ENCODE data around the gene TRABD.

The TRABD gene

DNA sequence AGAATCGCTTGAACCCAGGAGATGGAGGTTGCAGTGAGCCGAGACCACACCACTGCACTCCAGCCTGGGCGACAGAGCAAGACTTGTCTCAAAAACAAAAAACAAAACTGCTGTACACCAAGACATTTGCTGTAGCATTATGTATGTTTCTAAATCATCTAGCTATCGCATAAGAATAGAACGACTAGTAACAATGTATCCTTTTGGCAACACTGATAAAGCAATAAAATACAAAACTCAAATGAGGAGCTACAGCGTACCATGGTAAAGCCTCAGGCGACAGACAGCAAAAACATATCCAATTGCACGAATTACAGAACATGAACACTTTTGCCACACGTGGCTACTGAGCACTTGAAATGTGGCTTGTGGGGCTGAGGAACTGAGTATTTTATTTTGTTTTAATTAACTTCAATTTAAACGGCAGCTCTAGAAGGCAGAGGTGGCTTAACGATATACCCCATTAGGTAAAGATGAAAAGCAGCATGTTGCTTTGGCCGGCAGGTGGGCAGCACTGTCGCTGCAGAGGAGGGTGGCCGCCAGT lies 56.8 kb downstream of the TRABD start:
- DNase-seq (ENCODE audit: low spot score), result no peak

DNA sequence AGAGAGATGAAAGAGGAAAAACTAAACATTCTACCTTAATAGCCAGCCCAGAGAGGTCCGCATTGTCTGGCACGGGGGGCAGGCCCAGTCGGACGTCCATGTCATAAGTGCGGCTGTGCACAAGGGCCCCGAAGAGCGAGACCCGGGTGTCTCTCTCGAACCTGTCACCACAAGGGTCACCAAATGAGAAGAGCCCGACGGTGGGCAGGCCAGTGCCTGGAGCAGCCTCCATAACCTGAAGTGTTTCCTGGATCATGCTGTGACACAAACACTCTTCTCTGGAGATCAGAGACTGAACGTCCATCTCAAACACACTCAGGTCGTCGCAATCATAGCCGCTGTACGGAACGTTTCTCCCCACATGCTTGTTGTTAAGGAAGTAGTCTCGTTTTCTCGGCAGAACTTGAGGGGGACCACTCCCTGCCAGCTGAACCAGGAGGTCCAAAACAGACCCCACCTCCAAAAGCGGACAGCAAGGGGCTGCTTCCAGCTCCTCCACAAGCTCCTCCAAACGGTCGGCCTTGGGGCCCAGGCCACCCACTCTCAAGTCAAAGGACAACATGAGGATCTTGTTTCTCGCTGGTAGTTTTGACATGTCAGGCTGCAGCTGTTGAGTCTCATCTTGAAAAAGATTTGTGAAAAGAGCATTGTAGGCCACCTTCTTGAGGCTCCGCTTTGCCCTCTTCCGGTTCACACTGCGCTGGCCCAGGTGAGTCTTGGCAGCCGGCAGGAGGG lies 58.1 kb downstream of the TRABD start:
- DNase-seq (ENCODE audit: low spot score), result no peak

DNA sequence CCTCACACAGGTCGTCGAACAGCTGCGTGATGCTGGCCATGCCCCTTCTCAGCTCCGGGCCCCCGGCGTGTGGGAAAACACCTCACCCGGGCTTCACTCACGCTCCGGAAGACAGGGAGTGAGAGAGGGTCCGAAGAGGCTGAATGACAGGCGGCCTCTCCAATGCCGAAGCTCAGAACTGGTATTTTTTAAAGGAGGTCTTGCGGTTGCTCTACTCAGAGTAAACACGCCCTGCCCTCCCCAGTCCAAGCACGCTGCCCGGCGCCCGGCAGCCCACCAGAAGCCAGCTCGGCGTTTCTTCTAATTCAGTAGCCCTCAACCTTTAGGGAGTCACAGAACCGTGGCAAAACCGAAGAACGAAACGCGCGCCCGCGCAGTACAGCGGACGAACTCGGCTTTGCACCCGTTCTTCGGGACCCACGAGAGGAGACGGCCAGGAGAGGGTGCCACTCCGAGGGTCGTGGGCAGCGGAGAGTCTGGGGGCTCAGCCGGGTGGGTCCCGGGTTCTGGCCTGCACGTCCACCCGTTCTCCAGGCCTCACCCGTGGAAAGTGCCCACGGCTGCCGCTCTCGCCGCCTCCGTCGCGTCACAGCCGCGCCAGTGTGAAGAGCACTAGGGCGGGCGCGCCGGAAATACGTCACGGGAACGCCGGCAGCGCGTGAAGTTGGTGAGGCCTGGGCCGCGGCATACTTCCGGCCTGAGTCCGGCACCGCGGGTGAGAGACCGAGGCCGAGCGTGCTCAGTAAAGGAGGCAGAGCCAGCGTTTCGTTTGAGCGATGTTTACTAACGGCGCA lies 58.9 kb downstream of the TRABD start, which contains the start of gene TUBGCP6:
TUBGCP6 (minus strand) TSS at position 604 of the 794 bp plus-strand sequence; CDS start at position 40, 564 bp downstream.
- peak; percentile 95 for DNase-seq (ENCODE audit: low spot score)

DNA sequence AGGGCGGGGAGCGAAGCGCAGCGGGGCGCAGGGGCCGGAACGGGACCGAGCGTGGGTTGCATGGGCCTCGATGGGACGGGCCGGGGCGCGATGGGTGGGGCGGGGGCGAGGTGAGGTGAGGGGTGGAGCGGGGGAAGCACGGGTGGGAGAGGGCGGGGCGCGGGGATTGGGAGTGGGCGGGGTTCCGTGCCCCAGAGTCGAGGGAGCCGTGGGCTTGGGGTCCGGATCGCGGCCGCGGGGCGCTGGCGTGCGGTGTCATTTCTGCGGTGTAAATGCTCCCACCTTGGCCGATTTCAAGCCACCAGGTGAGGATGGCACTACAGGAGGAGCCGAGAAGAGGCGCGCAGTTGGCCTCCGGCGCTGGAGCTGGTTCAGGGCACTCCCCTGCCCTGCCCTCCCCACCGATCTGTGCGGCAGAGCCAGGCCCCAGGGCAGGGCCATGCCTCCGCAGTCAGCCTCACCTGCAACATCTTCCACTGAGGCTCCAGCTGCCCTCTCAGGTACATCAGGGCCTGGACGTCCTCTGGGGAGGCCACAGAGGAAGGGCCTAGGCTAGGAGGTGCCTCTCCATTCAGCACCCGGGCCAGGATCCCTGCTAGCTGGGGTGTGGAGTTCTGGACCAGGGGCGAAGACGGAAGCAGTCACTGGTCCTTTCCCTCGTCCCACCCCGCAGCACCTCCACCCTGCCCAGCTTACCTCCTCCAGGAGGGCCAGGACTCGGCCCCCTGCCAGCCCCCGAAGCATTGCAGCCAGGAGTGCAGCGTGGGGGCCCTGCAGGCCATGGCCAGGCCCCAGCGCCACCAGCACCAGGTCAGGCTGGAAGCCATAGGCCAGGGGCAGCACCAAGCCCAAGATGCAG lies 59.7 kb downstream of the TRABD start:
- peak; percentile 22 for DNase-seq (ENCODE audit: low spot score)

DNA sequence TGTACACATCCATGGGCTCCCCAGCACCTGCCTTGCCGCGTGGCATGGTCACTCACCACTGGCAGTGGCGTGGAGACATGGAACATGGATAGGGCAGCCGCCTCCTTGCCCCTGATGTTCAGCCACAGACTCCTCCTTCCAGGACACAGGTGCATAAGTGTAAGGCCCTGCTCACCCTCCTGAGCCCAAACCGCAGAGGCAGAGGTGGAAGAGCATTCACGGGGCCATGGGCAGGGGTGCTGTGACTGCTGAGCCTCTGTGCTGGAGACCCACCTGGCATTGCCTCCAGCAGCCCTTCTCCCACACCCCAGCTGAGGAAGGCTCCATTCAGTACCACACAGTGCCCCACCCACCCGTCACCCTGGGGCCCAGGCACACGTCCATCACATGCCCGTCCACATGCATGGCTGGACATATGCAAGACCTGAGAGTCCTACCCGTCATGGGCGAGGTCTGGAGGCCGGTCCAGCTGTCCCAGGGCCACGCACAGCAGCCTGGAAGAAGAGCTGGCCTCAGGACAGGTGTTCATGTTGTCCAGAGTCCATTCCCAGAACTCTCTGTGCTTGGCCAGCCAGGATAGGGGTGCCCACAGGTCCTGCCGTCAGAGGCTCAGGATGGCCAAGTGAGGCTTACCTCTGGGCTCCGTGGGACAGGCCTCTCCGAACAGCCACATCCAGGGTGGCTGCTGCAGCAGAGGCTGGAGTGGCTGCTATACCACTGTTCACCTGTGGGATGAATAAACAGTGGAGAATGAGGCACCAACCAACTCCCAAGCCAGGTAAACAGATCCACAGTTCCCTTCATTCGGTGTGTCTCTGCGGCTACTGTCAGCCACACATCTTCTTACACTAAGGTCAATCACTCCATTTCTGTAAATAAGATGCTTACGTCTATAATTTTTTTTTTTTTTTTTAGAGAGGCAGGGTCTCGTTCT lies 60.8 kb downstream of the TRABD start:
- DNase-seq (ENCODE audit: low spot score), result no peak

DNA sequence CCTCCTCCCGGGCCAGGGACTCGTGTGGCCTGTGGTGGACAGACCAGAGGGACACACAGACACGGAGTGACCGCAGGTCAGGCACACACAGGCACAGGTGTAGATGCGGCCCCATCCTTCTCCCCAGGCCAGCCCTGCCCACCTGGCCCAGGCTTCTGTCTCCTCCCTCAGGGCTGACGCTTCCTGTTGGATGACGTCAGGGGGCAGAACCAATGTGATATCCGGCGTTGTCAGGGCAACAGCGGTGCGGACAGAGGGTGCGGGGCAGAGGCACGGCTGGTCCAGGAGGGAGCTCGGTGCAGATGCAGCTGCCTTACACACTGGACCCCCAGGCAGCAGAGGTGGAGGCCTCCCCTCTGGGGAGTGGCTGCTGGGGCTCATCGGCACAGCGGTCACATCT lies 62.0 kb downstream of the TRABD start:
- no peak for DNase-seq (ENCODE audit: low spot score)

DNA sequence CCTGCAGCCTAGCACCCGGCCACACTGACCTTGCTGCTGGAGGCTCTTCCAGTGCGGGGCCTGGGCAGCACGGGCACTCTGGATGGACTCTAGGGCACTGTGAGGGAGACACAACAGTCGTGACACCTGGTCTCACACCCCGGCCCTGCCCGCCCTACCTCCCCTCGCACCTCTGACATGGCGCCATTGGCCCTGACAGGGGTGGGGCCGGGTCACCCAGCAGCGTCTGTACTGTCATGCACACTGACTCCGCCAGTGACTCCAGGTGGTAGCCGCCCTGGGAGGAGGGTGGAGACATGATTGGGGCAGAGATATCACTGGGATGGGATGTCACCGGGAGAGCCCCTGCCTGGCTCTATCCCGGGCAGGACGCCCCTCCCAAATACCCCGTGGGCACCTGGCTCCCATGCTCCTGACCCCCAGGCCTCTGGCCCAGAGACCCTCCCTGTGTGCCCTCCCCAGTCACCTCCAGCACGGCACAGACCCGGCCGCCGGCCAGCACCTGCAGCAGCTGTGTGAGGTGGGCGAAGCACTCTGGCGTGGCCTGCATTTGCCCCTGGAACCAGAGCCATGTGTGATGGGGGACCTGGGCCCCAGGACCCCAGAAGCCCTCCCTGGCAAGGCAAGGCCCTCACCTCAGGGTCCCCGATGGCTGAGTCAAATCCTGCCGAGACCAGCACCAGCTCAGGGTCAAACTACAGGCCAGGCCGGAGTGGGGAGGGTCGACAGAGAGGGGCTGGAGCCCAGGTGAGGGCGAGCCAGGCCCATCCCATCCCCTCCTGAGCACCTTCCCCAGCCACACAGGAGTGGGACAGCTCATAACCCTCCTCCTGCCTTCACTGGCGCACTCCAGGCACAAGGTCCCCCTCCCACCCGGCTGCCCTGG lies 62.7 kb downstream of the TRABD start:
- DNase-seq (ENCODE audit: low spot score), result no peak

All from LoVo (cell line).